ENCODE data around the gene CRIM1. TPM values are rescaled to one million over a fixed set of nuclear protein-coding genes. Genes with fewer than 3 reads are reported as not detected.
"Not testable (repeated sequence)": the region's sequence is repeated elsewhere in the genome, so short reads cannot be mapped to it uniquely, and the experiment has no call there.

Gene CRIM1
- polyA plus RNA-seq (2012; ENCODE audit: insufficient read depth, insufficient read length), result 0.34 TPM

GRCh38 chr2:36355151-36355889 is at the start of gene CRIM1:
TSS of gene CRIM1 (plus strand) at chr2:36355778. CDS start at chr2:36356293, 515 bp downstream.
- H3K4me3 ChIP-seq (ENCODE audit: low read length), result peak within 1 kb of the TSS; percentile 9; the same call in 1 of the 2 replicates
- DNase-seq (ENCODE audit: low read depth, low spot score), result no peak

GRCh38 chr2:36307441-36307840 is 48.1 kb upstream of the CRIM1 start:
- DNase-seq (ENCODE audit: low read depth, low spot score), result no peak
- H3K4me3 ChIP-seq (ENCODE audit: low read length), result no peak overlapping the region

- H3K4me3 ChIP-seq (ENCODE audit: low read length); DNase-seq (ENCODE audit: low read depth, low spot score): not testable (repeated sequence)
Observed at GRCh38 chr2:36310444-36310843, 45.1 kb upstream of the CRIM1 start.

GRCh38 chr2:36318547-36318946 is 37.0 kb upstream of the CRIM1 start:
- no peak overlapping the region for H3K4me3 ChIP-seq (ENCODE audit: low read length)
- DNase-seq (ENCODE audit: low read depth, low spot score), result no peak

GRCh38 chr2:36322108-36322507 is 33.5 kb upstream of the CRIM1 start:
- H3K4me3 ChIP-seq (ENCODE audit: low read length), result no peak overlapping the region
- DNase-seq (ENCODE audit: low read depth, low spot score), result no peak

- no peak overlapping the region for H3K4me3 ChIP-seq (ENCODE audit: low read length)
- no peak for DNase-seq (ENCODE audit: low read depth, low spot score)
Observed at GRCh38 chr2:36326286-36326685, 29.3 kb upstream of the CRIM1 start.

GRCh38 chr2:36329251-36329650 is 26.3 kb upstream of the CRIM1 start:
- no peak for DNase-seq (ENCODE audit: low read depth, low spot score)
- no peak overlapping the region for H3K4me3 ChIP-seq (ENCODE audit: low read length)

- no peak overlapping the region for H3K4me3 ChIP-seq (ENCODE audit: low read length)
- DNase-seq (ENCODE audit: low read depth, low spot score), result no peak
Observed at GRCh38 chr2:36329746-36330472, 25.7 kb upstream of the CRIM1 start.

GRCh38 chr2:36330473-36331395 is 24.8 kb upstream of the CRIM1 start:
- DNase-seq (ENCODE audit: low read depth, low spot score), result no peak
- H3K4me3 ChIP-seq (ENCODE audit: low read length), result no peak overlapping the region

GRCh38 chr2:36333350-36334012 is 22.1 kb upstream of the CRIM1 start:
- H3K4me3 ChIP-seq (ENCODE audit: low read length), result no peak overlapping the region
- no peak for DNase-seq (ENCODE audit: low read depth, low spot score)

GRCh38 chr2:36335597-36335996 is 20.0 kb upstream of the CRIM1 start:
- no peak overlapping the region for H3K4me3 ChIP-seq (ENCODE audit: low read length)
- no peak for DNase-seq (ENCODE audit: low read depth, low spot score)

- H3K4me3 ChIP-seq (ENCODE audit: low read length), result no peak overlapping the region
- DNase-seq (ENCODE audit: low read depth, low spot score), result no peak
Observed at GRCh38 chr2:36336321-36336720, 19.3 kb upstream of the CRIM1 start.

GRCh38 chr2:36337354-36337753 is 18.2 kb upstream of the CRIM1 start:
- no peak overlapping the region for H3K4me3 ChIP-seq (ENCODE audit: low read length)
- DNase-seq (ENCODE audit: low read depth, low spot score), result no peak

- DNase-seq (ENCODE audit: low read depth, low spot score), result no peak
- no peak overlapping the region for H3K4me3 ChIP-seq (ENCODE audit: low read length)
Observed at GRCh38 chr2:36338124-36338826, 17.3 kb upstream of the CRIM1 start.

GRCh38 chr2:36338827-36339145 is 16.8 kb upstream of the CRIM1 start:
- no peak for DNase-seq (ENCODE audit: low read depth, low spot score)

GRCh38 chr2:36339607-36340218 is 15.9 kb upstream of the CRIM1 start:
- no peak for DNase-seq (ENCODE audit: low read depth, low spot score)
- no peak overlapping the region for H3K4me3 ChIP-seq (ENCODE audit: low read length)

More at GRCh38 chr2:36338827-36339145, 16.8 kb upstream of the CRIM1 start:
- no peak overlapping the region for H3K4me3 ChIP-seq (ENCODE audit: low read length)

GRCh38 chr2:36343606-36344005 is 12.0 kb upstream of the CRIM1 start:
- no peak for DNase-seq (ENCODE audit: low read depth, low spot score)
- H3K4me3 ChIP-seq (ENCODE audit: low read length), result no peak overlapping the region

- DNase-seq (ENCODE audit: low read depth, low spot score), result no peak
- H3K4me3 ChIP-seq (ENCODE audit: low read length), result no peak overlapping the region
Observed at GRCh38 chr2:36348721-36349120, 6.9 kb upstream of the CRIM1 start.
